Lower leg skin (tissue), 3 donors: Measurements from ENCODE around the gene CERS5.

Experiments used
- CTCF ChIP-seq, 3 donors: fragments of 450-650 bp; IDR thresholded peaks; one replicate each; pipeline ENCODE4 v1.5.1; 2016; ENCODE audit warnings: antibody characterized with exemption in 3 of 3, mild to moderate bottlenecking in 3 of 3, moderate library complexity in 2 of 3
- POLR2A ChIP-seq, 2 donors: fragments of 450-650 bp; IDR thresholded peaks; one replicate each; pipeline ENCODE4 v1.6.1; 2016 to 2017; ENCODE audit warnings: antibody characterized with exemption in 2 of 2, mild to moderate bottlenecking in 1 of 2, moderate library complexity in 1 of 2

DNA sequence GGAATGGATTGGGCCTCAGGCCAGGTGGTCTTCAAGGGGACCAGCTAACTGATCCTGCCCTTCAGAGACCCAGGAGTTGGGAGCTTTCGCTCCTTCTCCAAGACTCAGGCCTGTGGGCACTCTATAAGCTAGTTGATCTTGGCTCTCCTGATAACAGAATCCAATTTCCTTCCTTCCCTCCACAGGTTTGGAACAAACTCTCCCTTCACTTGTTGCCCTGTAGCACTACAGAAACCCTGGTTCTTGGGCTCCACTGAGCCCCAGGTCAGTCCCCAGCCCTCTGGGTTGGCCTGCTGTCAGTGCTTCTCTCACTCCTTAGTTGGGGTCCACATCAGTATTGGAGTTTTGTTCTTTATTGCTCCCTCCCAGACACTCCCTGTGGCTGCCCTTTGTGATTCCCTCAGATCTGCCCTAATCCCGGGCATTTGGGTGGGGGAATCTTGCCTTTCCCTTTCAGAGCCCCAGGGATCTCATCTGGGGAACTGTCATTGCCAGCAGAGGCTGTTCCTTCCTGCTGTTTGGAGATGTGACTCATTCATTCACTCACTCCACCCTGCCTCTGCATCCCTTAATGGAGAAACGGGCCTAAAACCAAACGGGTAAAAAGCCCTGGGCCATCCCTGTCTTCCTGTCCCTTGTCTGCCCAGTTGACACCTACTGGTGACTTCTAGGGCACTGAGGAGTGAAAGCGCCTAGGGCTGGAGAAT lies 67.7 kb downstream of the CERS5 start:
- no peak for TF ChIP-seq POLR2A (IDR thresholded peaks at IDR 0.05)
- TF ChIP-seq CTCF (IDR thresholded peaks at IDR 0.05) = no peak
